ENCODE data around the gene MAP7D2.

The MAP7D2 gene

GRCh38 chrX:20037186-20037585 is 79.5 kb downstream of the MAP7D2 start:
- ChIA-PET CTCF (no interaction called here), POLR2A (no interaction called here)
- no peak overlapping the region for H3K4me3 ChIP-seq (ENCODE audit: low read depth, low read length)
- no peak for DNase-seq (ENCODE audit: low read depth, low spot score)
- TF ChIP-seq CTCF (IDR thresholded peaks at IDR 0.05; ENCODE audit: insufficient read depth, low read length, missing control alignments) = no peak

GRCh38 chrX:20032201-20032600 is 84.5 kb downstream of the MAP7D2 start:
- TF ChIP-seq CTCF (IDR thresholded peaks at IDR 0.05; ENCODE audit: insufficient read depth, low read length, missing control alignments) = no peak
- POLR2A ChIA-PET = no interaction called here
- no peak overlapping the region for H3K4me3 ChIP-seq (ENCODE audit: low read depth, low read length)
- CTCF ChIA-PET = no interaction called here
- no peak for DNase-seq (ENCODE audit: low read depth, low spot score)

GRCh38 chrX:20029728-20030127 is 87.0 kb downstream of the MAP7D2 start:
- no peak for TF ChIP-seq CTCF (IDR thresholded peaks at IDR 0.05; ENCODE audit: insufficient read depth, low read length, missing control alignments)
- H3K4me3 ChIP-seq (ENCODE audit: low read depth, low read length) = no peak overlapping the region
- ChIA-PET CTCF (interaction anchor here (0.9 kb wide), 1 partner anchor 38 kb away, joined by 3 read pairs; no protein-coding TSS in a partner anchor), POLR2A (no interaction called here)
- DNase-seq (ENCODE audit: low read depth, low spot score) = no peak

- POLR2A ChIA-PET = no interaction called here
- H3K4me3 ChIP-seq (ENCODE audit: low read depth, low read length) = no peak overlapping the region
- CTCF ChIA-PET = no interaction called here
- DNase-seq (ENCODE audit: low read depth, low spot score) = no peak
- no peak for TF ChIP-seq CTCF (IDR thresholded peaks at IDR 0.05; ENCODE audit: insufficient read depth, low read length, missing control alignments)
Measured at GRCh38 chrX:20028588-20028987, 88.1 kb downstream of the MAP7D2 start.

- no peak overlapping the region for H3K4me3 ChIP-seq (ENCODE audit: low read depth, low read length)
- POLR2A ChIA-PET = no interaction called here
- TF ChIP-seq CTCF (IDR thresholded peaks at IDR 0.05; ENCODE audit: insufficient read depth, low read length, missing control alignments) = no peak
- CTCF ChIA-PET = no interaction called here
- DNase-seq (ENCODE audit: low read depth, low spot score) = peak; percentile 4
Measured at GRCh38 chrX:20026278-20026677, 90.4 kb downstream of the MAP7D2 start.

- no peak overlapping the region for H3K4me3 ChIP-seq (ENCODE audit: low read depth, low read length)
- ChIA-PET CTCF (no interaction called here), POLR2A (no interaction called here)
- no peak for TF ChIP-seq CTCF (IDR thresholded peaks at IDR 0.05; ENCODE audit: insufficient read depth, low read length, missing control alignments)
- DNase-seq (ENCODE audit: low read depth, low spot score) = no peak
Measured at GRCh38 chrX:20019672-20020365, 96.9 kb downstream of the MAP7D2 start.

Measured in AG04449 (cell line).